ENCODE measurements around the gene RNF113B. TPM values are rescaled to one million over a fixed set of nuclear protein-coding genes. Genes with fewer than 3 reads are reported as not detected.
A peak's percentile ranks its signal among the peaks of the same experiment; 100 is the strongest.

Gene RNF113B
- total RNA-seq, 1 donor from 2014 or later, result not detected

GRCh38 chr13:98143157-98143553 lies 33.9 kb downstream of the RNF113B start:
- Histone ChIP-seq H3K36me3 (ENCODE audit: control insufficient read depth, insufficient read depth, low read length) (no peaks in the 10 kb centered on the region), H3K4me3 (ENCODE audit: low read depth, low read length) (peak overlapping the region; percentile 52), H3K27me3 (ENCODE audit: control insufficient read depth, insufficient read depth, low read length) (no peaks in the 10 kb centered on the region)
- FAIRE-seq, result no peak
- no peak for DNase-seq (ENCODE audit: low read depth)
- no peak for TF ChIP-seq CTCF (IDR thresholded peaks at IDR 0.05; ENCODE audit: insufficient read depth, low read length, severe bottlenecking)

- TF ChIP-seq CTCF (IDR thresholded peaks at IDR 0.05; ENCODE audit: insufficient read depth, low read length, severe bottlenecking), result peak; percentile 27
- Histone ChIP-seq H3K4me3 (ENCODE audit: low read depth, low read length) (peak within 1 kb of the TSS; percentile 52), H3K36me3 (ENCODE audit: control insufficient read depth, insufficient read depth, low read length) (no peaks in the 10 kb centered on the region), H3K27me3 (ENCODE audit: control insufficient read depth, insufficient read depth, low read length) (no peaks in the 10 kb centered on the region)
- FAIRE-seq (no peak), DNase-seq (ENCODE audit: low read depth) (peak; percentile 38)
These were observed 34.5 kb downstream of the RNF113B start, which contains the start of gene FARP1 for GRCh38 chr13:98142380-98143156. Gene FARP1 (plus strand): TSS chr13:98143094. CDS start chr13:98213243, 70,149 bp downstream.

- Histone ChIP-seq H3K4me3 (ENCODE audit: low read depth, low read length) (peak overlapping the region; percentile 52), H3K27me3 (ENCODE audit: control insufficient read depth, insufficient read depth, low read length) (no peaks in the 10 kb centered on the region), H3K36me3 (ENCODE audit: control insufficient read depth, insufficient read depth, low read length) (no peaks in the 10 kb centered on the region)
- no peak for TF ChIP-seq CTCF (IDR thresholded peaks at IDR 0.05; ENCODE audit: insufficient read depth, low read length, severe bottlenecking)
- no peak for DNase-seq (ENCODE audit: low read depth)
- FAIRE-seq, result no peak
These were observed 35.3 kb downstream of the RNF113B start for GRCh38 chr13:98141509-98142379.

GRCh38 chr13:98141091-98141490 lies 36.0 kb downstream of the RNF113B start:
- H3K27me3 ChIP-seq (ENCODE audit: control insufficient read depth, insufficient read depth, low read length), result no peaks in the 10 kb centered on the region
- FAIRE-seq (no peak), DNase-seq (ENCODE audit: low read depth) (no peak)
- H3K4me3 ChIP-seq (ENCODE audit: low read depth, low read length), result no peak overlapping the region
- TF ChIP-seq CTCF (IDR thresholded peaks at IDR 0.05; ENCODE audit: insufficient read depth, low read length, severe bottlenecking), result no peak
- H3K36me3 ChIP-seq (ENCODE audit: control insufficient read depth, insufficient read depth, low read length), result no peaks in the 10 kb centered on the region

GRCh38 chr13:98134901-98135300 lies 42.2 kb downstream of the RNF113B start:
- no peak for TF ChIP-seq CTCF (IDR thresholded peaks at IDR 0.05; ENCODE audit: insufficient read depth, low read length, severe bottlenecking)
- Histone ChIP-seq H3K36me3 (ENCODE audit: control insufficient read depth, insufficient read depth, low read length) (no peaks in the 10 kb centered on the region), H3K27me3 (ENCODE audit: control insufficient read depth, insufficient read depth, low read length) (no peaks in the 10 kb centered on the region), H3K4me3 (ENCODE audit: low read depth, low read length) (no peak overlapping the region)
- FAIRE-seq, result no peak
- no peak for DNase-seq (ENCODE audit: low read depth)
